ENCODE data around the gene ERFE.

The ERFE gene

DNA sequence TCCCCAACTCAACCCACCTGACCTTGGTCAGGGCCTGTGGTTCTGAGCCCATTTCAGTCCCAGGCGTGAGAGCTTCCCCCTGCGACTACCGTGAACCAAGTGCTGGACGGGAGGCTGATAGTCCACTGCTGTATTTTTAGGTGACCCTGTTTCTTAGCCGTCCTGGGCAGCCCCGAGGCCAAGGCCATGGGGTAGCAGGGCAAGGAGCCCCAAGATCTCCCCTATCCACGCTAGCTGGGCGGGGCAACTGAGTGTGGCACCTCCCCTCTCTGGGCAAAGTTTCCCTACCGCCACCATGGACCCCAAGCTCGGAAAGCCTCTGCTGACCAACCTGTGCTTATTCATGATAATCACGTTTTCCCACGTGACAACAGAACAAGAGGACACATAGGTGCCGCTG, 20.9 kb upstream of the ERFE start:
- no peak for DNase-seq (ENCODE audit: extremely low read depth, low read depth)
- TF ChIP-seq, protein P1, sequence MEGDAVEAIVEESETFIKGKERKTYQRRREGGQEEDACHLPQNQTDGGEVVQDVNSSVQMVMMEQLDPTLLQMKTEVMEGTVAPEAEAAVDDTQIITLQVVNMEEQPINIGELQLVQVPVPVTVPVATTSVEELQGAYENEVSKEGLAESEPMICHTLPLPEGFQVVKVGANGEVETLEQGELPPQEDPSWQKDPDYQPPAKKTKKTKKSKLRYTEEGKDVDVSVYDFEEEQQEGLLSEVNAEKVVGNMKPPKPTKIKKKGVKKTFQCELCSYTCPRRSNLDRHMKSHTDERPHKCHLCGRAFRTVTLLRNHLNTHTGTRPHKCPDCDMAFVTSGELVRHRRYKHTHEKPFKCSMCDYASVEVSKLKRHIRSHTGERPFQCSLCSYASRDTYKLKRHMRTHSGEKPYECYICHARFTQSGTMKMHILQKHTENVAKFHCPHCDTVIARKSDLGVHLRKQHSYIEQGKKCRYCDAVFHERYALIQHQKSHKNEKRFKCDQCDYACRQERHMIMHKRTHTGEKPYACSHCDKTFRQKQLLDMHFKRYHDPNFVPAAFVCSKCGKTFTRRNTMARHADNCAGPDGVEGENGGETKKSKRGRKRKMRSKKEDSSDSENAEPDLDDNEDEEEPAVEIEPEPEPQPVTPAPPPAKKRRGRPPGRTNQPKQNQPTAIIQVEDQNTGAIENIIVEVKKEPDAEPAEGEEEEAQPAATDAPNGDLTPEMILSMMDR (IDR thresholded peaks at IDR 0.05; ENCODE audit: low read depth, low read length), result no peak

DNA sequence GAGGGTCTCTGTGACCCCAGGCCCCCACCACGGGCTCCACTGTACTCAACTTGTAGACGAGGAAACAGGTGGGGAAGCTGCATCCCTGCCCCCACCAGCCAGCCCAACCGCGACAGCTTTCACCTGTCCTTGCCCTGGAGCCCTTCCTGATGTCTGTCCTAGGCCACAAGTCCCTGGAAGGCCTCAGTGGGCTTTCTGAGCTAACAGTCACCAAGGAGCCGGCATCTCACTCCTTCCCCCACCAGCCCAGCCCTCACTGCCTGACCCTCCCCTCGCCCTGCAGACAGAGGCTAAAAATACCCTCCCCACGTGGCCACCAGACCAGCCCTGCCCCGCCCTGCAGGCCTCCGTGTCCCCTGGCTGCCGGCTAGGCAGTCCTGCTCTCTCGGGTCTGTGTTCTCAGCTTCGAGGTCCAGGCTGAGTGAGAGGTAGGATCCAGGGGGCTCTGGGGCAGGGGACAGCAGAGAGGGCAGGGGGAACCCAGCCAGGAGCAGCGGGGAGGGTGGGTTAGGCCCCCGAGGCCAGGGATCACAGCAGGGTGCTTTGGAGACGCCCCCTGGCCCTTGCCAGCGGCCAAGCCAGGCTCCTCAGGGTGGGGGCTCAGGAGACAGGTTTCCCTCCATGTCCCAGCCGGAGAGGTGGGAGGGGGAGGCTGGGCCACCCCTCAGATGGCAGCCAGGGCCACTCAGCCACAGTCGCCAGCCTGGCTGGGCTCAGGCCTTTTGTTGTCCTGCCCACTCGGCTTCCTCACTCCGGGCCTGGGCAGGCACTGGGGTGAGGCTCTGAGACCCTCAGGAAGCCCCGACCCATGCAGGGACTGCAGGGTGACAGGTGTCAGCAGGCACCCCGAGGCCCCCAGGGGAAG, 20.2 kb upstream of the ERFE start, which contains the start of gene KLHL30:
Gene KLHL30 (plus strand): TSS at position 338 of the 865 bp plus-strand sequence. CDS start 2,087 bp downstream, outside the sequence.
- TF ChIP-seq, protein P1 (IDR thresholded peaks at IDR 0.05; ENCODE audit: low read depth, low read length), result no peak
- no peak for DNase-seq (ENCODE audit: extremely low read depth, low read depth)

DNA sequence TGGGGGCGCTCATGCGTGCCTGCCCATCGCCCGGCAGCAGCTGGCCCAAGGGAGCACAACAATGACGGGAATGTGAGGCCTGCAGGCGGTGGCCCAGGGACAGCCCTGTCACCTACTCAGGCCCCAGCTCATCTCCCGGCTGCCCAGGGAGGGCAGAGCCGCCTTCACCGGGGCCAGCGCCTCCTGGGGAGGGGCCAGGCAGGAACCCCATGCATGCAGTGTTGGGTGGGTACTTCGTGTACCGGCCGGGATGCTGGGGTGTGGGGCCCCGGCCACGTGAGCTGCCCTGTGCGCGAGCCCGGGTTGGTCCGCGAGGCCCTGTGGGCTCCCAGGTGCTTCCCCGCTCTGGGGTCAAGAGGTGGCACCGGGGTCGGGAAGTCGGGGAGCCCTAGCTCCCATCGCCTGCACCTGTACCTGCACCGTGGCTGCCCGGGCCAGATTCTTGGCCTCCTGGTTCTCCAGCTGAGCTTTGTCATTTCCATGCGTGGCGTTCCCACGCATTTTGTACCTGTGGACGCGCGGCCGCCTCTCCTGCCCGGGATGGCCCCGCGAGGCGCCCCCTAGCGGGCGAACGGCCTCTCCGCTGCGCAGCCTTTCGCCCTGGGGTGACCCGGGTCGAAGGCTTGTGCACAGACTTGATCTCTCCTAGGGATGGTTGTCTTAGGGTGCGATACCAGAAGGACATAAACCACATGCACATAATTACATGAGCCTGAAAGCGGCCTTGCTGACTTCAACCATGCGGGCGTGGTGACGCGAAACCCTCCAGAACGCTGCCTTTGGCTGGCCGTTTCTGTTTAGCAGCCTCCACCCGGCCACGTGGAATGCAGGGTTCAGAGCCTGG, 19.4 kb upstream of the ERFE start:
- no peak for DNase-seq (ENCODE audit: extremely low read depth, low read depth)
- TF ChIP-seq, protein P1 (IDR thresholded peaks at IDR 0.05; ENCODE audit: low read depth, low read length), result peak; percentile 41

DNA sequence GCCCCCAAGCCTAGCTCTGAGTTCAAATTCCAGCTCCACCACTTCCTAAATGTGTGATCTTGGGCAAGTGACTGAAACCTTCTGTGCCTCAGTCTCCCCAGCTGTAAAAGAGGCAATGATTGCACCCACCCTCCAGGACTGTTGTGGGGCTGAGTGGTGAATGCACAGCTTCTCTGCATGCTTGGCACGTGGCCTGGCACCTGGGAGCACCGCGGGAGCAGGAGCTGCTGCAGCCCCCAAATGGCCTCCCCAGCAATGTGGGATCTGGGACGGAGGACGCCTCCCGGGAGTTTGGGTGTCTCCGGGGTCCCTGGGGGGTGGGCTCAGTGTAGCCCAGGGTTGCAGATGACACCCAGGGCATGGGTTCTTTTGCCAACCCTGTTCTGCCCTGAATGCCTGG, 18.7 kb upstream of the ERFE start:
- TF ChIP-seq, protein P1 (IDR thresholded peaks at IDR 0.05; ENCODE audit: low read depth, low read length), result no peak
- no peak for DNase-seq (ENCODE audit: extremely low read depth, low read depth)

DNA sequence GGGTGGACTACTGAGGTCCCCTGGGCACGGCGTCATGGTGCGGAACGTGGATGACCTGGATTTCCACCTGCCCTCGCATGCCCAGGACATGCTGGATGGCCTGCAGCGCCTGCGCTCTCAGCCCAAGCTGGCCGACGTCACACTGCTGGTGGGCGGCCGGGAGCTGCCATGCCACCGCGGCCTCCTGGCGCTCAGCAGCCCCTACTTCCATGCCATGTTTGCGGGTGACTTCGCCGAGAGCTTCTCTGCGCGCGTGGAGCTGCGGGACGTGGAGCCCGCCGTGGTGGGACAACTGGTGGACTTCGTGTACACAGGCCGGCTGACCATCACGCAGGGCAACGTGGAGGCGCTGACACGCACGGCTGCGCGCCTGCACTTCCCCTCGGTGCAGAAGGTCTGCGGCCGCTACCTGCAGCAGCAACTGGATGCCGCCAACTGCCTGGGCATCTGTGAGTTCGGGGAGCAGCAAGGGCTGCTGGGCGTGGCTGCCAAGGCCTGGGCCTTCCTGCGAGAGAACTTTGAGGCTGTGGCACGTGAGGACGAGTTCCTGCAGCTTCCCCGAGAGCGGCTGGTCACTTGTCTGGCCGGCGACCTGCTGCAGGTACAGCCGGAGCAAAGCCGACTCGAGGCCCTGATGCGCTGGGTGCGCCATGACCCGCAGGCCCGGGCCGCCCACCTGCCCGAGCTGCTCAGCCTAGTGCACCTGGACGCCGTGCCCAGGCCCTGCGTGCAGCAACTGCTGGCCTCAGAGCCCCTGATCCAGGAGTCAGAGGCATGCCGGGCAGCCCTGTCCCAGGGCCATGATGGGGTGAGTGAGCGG, 17.8 kb upstream of the ERFE start:
- TF ChIP-seq, protein P1 (IDR thresholded peaks at IDR 0.05; ENCODE audit: low read depth, low read length), result no peak
- no peak for DNase-seq (ENCODE audit: extremely low read depth, low read depth)

DNA sequence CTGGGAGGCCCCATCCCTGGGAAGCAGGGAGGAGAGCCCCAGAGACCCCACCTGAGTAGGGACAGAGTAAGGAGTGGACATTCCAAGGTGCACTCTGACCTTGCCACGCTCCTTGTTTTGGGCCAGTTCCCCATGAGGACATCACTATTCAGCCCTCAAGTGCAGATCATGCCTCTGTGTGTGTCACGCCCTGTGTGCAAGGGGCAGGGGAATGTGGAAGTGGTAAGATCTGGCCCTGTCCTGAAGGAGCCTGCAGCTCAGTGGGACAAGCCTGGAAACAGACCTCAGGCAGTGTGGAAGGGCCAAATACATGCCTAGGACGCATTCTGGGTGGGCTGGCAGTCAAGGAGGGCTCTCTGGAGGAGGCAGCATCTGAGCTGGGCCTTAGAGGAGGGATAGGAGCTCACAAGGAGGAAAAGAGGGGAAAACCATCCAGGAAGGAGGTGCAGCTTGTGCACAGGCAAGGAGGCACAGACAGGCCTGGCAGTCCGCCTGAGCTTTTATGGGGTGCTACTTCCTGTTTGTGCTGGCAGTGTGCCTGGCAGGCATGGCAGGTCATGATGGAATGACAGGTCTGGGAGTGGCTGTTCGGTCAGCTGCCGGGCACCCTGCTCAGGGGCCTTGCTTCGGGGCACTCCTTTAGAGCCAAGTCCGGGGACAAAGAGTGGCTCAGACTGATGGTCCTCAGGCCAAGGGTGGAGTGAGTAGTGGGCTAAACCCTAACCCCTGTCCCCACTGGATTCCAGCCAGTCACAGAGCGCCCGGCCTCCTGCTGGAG, 17.0 kb upstream of the ERFE start:
- TF ChIP-seq, protein P1 (IDR thresholded peaks at IDR 0.05; ENCODE audit: low read depth, low read length), result no peak
- no peak for DNase-seq (ENCODE audit: extremely low read depth, low read depth)

Measured in AG09319 (cell line).